Subcutaneous abdominal adipose tissue (tissue), 5 donors: Measurements from ENCODE around the gene DIDO1.
"Not testable (repeated sequence)": the region's sequence is repeated elsewhere in the genome, so short reads cannot be mapped to it uniquely, and the experiment has no call there.

Source experiments
- H3K27ac ChIP-seq: one replicate; pipeline ENCODE4 v1.7.0; 2013; ENCODE audit warnings: low read depth, mild to moderate bottlenecking, inconsistent platforms, low read length, moderate library complexity
- H3K27me3 ChIP-seq, 5 donors: one replicate each; pipeline ENCODE4 v1.7.0; 2013; ENCODE audit warnings: low read length in 5 of 5, inconsistent platforms in 1 of 5; ENCODE audit not compliant: control insufficient read depth in 5 of 5, insufficient read depth in 4 of 5
- H3K36me3 ChIP-seq, 5 donors: one replicate each; pipeline ENCODE4 v1.7.0; 2013; ENCODE audit warnings: low read length in 5 of 5; ENCODE audit not compliant: control insufficient read depth in 5 of 5, insufficient read depth in 5 of 5
- H3K4me1 ChIP-seq, 5 donors: one replicate each; pipeline ENCODE4 v1.7.0; 2013; ENCODE audit warnings: low read length in 5 of 5, mild to moderate bottlenecking in 3 of 5, moderate library complexity in 1 of 5; ENCODE audit not compliant: control insufficient read depth in 5 of 5, insufficient read depth in 5 of 5
- H3K4me3 ChIP-seq, 5 donors: one replicate each; pipeline ENCODE4 v1.7.0; 2013; ENCODE audit warnings: low read length in 5 of 5, low read depth in 1 of 5
- H3K9ac ChIP-seq, 5 donors: one replicate each; pipeline ENCODE4 v1.7.0; 2013; ENCODE audit warnings: low read length in 5 of 5, mild to moderate bottlenecking in 4 of 5, moderate library complexity in 3 of 5
- H3K9me3 ChIP-seq, 5 donors: one replicate each; pipeline ENCODE4 v1.7.0; 2013; ENCODE audit warnings: low read length in 5 of 5; ENCODE audit not compliant: control insufficient read depth in 5 of 5
- donor health status: healthy.
- donor health status: healthy.
- donor health status: healthy.
- donor health status: healthy.
- donor health status: healthy.

The DIDO1 gene

GRCh38 chr20:62856931-62857619 is 69.2 kb downstream of the DIDO1 start:
- Histone ChIP-seq H3K27ac (no peak overlapping the region), H3K9ac (no peak overlapping the region), H3K4me3 (no peak overlapping the region), H3K27me3 (peaks cover 0 to 3% (median 0%) of the 10 kb centered on the region in 5 donors), H3K4me1 (peaks cover 0 to 10% (median 9%) of the 10 kb centered on the region in 5 donors), H3K36me3 (peaks cover 3 to 24% (median 21%) of the 10 kb centered on the region in 5 donors), H3K9me3 (no peaks in the 10 kb centered on the region)

GRCh38 chr20:62855120-62855519 is 71.2 kb downstream of the DIDO1 start:
- Histone ChIP-seq H3K36me3 (peaks cover 3 to 34% (median 22%) of the 10 kb centered on the region in 5 donors), H3K4me3 (no peak overlapping the region), H3K27ac (no peak overlapping the region), H3K9me3 (no peaks in the 10 kb centered on the region), H3K4me1 (peaks cover 0 to 2% (median 2%) of the 10 kb centered on the region in 5 donors), H3K27me3 (peaks cover 0 to under 1% (median 0%) of the 10 kb centered on the region in 5 donors), H3K9ac (peak overlapping the region in 1 of 5 donors; percentile 14)

- peaks cover 3 to 34% (median 23%) of the 10 kb centered on the region in 5 donors for H3K36me3 ChIP-seq
- no peaks in the 10 kb centered on the region for H3K27me3 ChIP-seq
- H3K9ac ChIP-seq, result no peak overlapping the region
- no peak overlapping the region for H3K27ac ChIP-seq
- H3K4me1 ChIP-seq, result no peaks in the 10 kb centered on the region
- no peak overlapping the region for H3K4me3 ChIP-seq
- no peaks in the 10 kb centered on the region for H3K9me3 ChIP-seq
These were observed 72.2 kb downstream of the DIDO1 start for GRCh38 chr20:62854121-62854520.

GRCh38 chr20:62853304-62853703 is 73.0 kb downstream of the DIDO1 start:
- H3K27me3 ChIP-seq, H3K4me3 ChIP-seq, H3K4me1 ChIP-seq, H3K9ac ChIP-seq, H3K9me3 ChIP-seq, H3K27ac ChIP-seq: not testable (repeated sequence)
- H3K36me3 ChIP-seq, result peaks cover 3 to 34% (median 23%) of the 10 kb centered on the region in 5 donors

GRCh38 chr20:62852841-62853240 is 73.5 kb downstream of the DIDO1 start:
- H3K4me3 ChIP-seq, result no peak overlapping the region
- H3K27me3 ChIP-seq, result no peaks in the 10 kb centered on the region
- peaks cover 3 to 34% (median 23%) of the 10 kb centered on the region in 5 donors for H3K36me3 ChIP-seq
- no peak overlapping the region for H3K9ac ChIP-seq
- H3K4me1 ChIP-seq, result no peaks in the 10 kb centered on the region
- H3K27ac ChIP-seq, result no peak overlapping the region
- H3K9me3 ChIP-seq, result no peaks in the 10 kb centered on the region

- Histone ChIP-seq H3K4me1 (no peaks in the 10 kb centered on the region), H3K9ac (no peak overlapping the region), H3K4me3 (no peak overlapping the region), H3K36me3 (peaks cover 3 to 32% (median 21%) of the 10 kb centered on the region in 5 donors), H3K27me3 (no peaks in the 10 kb centered on the region), H3K9me3 (no peaks in the 10 kb centered on the region), H3K27ac (no peak overlapping the region)
These were observed 74.1 kb downstream of the DIDO1 start for GRCh38 chr20:62852196-62852595.

- Histone ChIP-seq H3K4me1 (no peaks in the 10 kb centered on the region), H3K27ac (no peak overlapping the region), H3K9me3 (no peaks in the 10 kb centered on the region), H3K4me3 (no peak overlapping the region), H3K9ac (no peak overlapping the region), H3K27me3 (no peaks in the 10 kb centered on the region), H3K36me3 (peaks cover 3 to 29% (median 17%) of the 10 kb centered on the region in 5 donors)
These were observed 75.9 kb downstream of the DIDO1 start for GRCh38 chr20:62850333-62850974.

- Histone ChIP-seq H3K27ac (no peak overlapping the region), H3K9me3 (no peaks in the 10 kb centered on the region), H3K4me3 (no peak overlapping the region), H3K9ac (no peak overlapping the region), H3K36me3 (peaks cover 3 to 30% (median 18%) of the 10 kb centered on the region in 5 donors), H3K27me3 (no peaks in the 10 kb centered on the region), H3K4me1 (no peaks in the 10 kb centered on the region)
These were observed 76.9 kb downstream of the DIDO1 start for GRCh38 chr20:62849431-62849830.

GRCh38 chr20:62848917-62849316 is 77.4 kb downstream of the DIDO1 start:
- H3K9me3 ChIP-seq, H3K27ac ChIP-seq, H3K9ac ChIP-seq, H3K27me3 ChIP-seq, H3K4me1 ChIP-seq, H3K4me3 ChIP-seq: not testable (repeated sequence)
- H3K36me3 ChIP-seq, result peaks cover 3 to 29% (median 15%) of the 10 kb centered on the region in 5 donors

- Histone ChIP-seq H3K27ac (no peak overlapping the region), H3K36me3 (peaks cover 0 to 10% (median 2%) of the 10 kb centered on the region in 5 donors), H3K9me3 (peaks cover 0 to 4% (median 0%) of the 10 kb centered on the region in 5 donors), H3K9ac (no peak overlapping the region), H3K4me3 (no peak overlapping the region), H3K4me1 (no peaks in the 10 kb centered on the region), H3K27me3 (no peaks in the 10 kb centered on the region)
These were observed 80.0 kb downstream of the DIDO1 start for GRCh38 chr20:62846166-62846890.
